Type B pancreatic cell (in vitro differentiated cells): ENCODE results near the gene SLC6A5. TPM values are rescaled to one million over a fixed set of nuclear protein-coding genes. Genes with fewer than 3 reads are reported as not detected.
"Not testable (repeated sequence)": the region's sequence is repeated elsewhere in the genome, so short reads cannot be mapped to it uniquely, and the experiment has no call there.

Source experiments
- DNase-seq: peaks from one replicate; pipeline ENCODE4 v3.0.0; 2021; ENCODE audit warnings: mixed read lengths; ENCODE audit not compliant: unreplicated experiment; ENCODE audit errors: extremely low spot score
- H3K27ac Mint-ChIP-seq: 2 replicates; pipeline ENCODE4 v1.8.0; 2021; ENCODE audit warnings: mild to moderate bottlenecking, mixed read lengths
- H3K27me3 Mint-ChIP-seq: 2 replicates; pipeline ENCODE4 v1.8.0; 2021; ENCODE audit warnings: mixed read lengths
- H3K36me3 Mint-ChIP-seq: 2 replicates; pipeline ENCODE4 v1.8.0; 2021; ENCODE audit warnings: mixed read lengths
- H3K4me1 Mint-ChIP-seq: one replicate; pipeline ENCODE4 v1.8.0; 2021; ENCODE audit warnings: mixed read lengths; ENCODE audit not compliant: unreplicated experiment
- H3K4me3 Mint-ChIP-seq: 2 replicates; pipeline ENCODE4 v1.8.0; 2021; ENCODE audit warnings: mild to moderate bottlenecking, mixed read lengths
- H3K9me3 Mint-ChIP-seq: 2 replicates; pipeline ENCODE4 v1.8.0; 2021; ENCODE audit warnings: mixed read lengths
- total RNA-seq: library from RNA; stranded (reverse); gene quantifications from 2 replicates; pipeline ENCODE4 v1.2.1, GENCODE V29; 2021; ENCODE audit warnings: low replicate concordance
- TF ChIP-seq, protein P1 (sequence below): fragments of 200-600 bp; sonication (generic); conservative IDR thresholded peaks from 2 replicates; pipeline ENCODE4 v1.5.0; 2021; ENCODE audit warnings: antibody characterized with exemption, mild to moderate bottlenecking

Gene SLC6A5
- total RNA-seq, 1 donor from 2014 or later = not detected

DNA sequence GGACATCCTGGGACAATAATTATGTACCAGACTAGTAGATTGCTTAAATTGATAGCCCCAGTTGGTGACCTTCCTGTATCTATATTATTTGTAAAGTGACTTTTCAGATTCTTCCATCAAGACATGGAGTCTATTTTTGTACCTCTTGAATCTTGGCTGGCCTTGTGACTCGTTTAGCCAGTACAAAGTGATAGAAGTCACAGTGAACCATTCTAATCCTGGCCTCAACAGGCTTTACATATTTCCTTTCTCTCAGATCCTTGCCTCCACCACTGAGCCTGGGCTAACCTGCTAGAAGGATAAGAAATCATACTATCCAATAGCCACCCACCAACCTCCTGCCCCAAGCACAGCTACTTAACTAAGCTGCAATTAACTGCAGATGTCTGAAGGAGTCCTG lies 37.5 kb upstream of the SLC6A5 start:
- TF ChIP-seq, protein P1, sequence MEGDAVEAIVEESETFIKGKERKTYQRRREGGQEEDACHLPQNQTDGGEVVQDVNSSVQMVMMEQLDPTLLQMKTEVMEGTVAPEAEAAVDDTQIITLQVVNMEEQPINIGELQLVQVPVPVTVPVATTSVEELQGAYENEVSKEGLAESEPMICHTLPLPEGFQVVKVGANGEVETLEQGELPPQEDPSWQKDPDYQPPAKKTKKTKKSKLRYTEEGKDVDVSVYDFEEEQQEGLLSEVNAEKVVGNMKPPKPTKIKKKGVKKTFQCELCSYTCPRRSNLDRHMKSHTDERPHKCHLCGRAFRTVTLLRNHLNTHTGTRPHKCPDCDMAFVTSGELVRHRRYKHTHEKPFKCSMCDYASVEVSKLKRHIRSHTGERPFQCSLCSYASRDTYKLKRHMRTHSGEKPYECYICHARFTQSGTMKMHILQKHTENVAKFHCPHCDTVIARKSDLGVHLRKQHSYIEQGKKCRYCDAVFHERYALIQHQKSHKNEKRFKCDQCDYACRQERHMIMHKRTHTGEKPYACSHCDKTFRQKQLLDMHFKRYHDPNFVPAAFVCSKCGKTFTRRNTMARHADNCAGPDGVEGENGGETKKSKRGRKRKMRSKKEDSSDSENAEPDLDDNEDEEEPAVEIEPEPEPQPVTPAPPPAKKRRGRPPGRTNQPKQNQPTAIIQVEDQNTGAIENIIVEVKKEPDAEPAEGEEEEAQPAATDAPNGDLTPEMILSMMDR = no peak
- Mint-ChIP-seq H3K4me3 (no peak overlapping the region), H3K27me3 (peaks cover 4% of the 10 kb centered on the region), H3K36me3 (no peaks in the 10 kb centered on the region), H3K4me1 (no peaks in the 10 kb centered on the region), H3K9me3 (no peaks in the 10 kb centered on the region), H3K27ac (no peak overlapping the region)
- no peak for DNase-seq

DNA sequence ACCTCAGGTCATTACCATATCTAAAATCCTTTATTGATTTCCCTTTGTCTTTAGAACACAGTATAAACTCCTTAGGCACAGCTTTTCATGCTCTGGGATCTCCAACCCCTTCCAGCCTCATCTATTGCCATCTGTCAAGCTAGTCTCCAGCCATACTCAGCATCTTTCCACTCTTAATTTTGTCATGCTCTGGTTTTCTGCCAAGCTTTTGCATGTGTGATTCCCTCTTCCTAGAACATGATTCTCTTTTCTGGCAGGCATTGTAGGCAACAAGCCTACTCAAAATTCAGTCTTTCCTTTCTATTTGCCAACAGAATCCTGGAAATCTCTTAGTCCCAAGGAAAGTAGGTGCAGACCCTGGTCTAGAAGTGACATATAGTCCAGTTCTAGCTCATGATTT lies 35.5 kb upstream of the SLC6A5 start:
- no peak overlapping the region for H3K4me3 Mint-ChIP-seq
- no peak for DNase-seq
- TF ChIP-seq, protein P1 = no peak
- H3K9me3 Mint-ChIP-seq = no peaks in the 10 kb centered on the region
- H3K27me3 Mint-ChIP-seq = peaks cover 4% of the 10 kb centered on the region
- H3K36me3 Mint-ChIP-seq = no peaks in the 10 kb centered on the region
- H3K4me1 Mint-ChIP-seq = no peaks in the 10 kb centered on the region
- no peak overlapping the region for H3K27ac Mint-ChIP-seq

DNA sequence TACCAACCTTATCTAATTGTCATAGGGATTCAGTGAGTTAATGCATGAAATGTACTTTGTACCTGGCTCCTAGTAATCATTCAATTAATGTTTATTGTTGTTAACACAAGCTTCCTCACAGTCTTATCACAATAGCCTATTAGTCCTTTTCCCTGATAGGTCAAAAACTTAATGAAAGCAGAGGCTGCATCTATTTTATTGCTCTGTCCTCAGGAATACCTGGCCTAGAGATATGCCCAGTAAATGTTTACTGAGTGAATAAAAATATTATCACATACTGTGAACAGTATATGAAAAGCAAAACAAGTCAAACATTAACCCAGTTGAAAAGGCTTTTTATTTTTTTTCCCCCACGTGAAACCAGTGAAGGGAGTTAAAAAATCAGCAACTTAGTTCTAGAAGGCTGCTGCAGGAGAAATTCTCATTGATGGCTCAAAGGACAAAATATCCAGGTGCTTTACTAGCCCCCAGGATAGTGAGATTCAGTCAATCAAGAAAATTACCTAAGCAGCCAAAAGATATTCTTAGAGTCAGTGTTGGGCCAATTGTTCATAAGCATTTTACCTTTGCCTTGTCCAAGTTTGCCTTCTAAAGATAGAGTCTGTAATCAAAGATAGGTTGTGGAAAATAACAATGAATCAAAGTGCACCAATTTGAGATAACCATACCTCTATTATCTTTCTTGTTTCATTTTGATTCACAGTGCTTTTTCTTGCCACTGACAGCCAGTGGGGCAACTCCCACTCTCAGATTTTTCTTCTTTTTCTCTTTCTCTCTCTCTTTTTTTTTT lies 34.4 kb upstream of the SLC6A5 start:
- no peak overlapping the region for H3K27ac Mint-ChIP-seq
- H3K4me3 Mint-ChIP-seq = no peak overlapping the region
- no peaks in the 10 kb centered on the region for H3K36me3 Mint-ChIP-seq
- H3K4me1 Mint-ChIP-seq = no peaks in the 10 kb centered on the region
- H3K9me3 Mint-ChIP-seq = no peaks in the 10 kb centered on the region
- TF ChIP-seq, protein P1 = no peak
- DNase-seq = no peak
- H3K27me3 Mint-ChIP-seq = peaks cover 7% of the 10 kb centered on the region

DNA sequence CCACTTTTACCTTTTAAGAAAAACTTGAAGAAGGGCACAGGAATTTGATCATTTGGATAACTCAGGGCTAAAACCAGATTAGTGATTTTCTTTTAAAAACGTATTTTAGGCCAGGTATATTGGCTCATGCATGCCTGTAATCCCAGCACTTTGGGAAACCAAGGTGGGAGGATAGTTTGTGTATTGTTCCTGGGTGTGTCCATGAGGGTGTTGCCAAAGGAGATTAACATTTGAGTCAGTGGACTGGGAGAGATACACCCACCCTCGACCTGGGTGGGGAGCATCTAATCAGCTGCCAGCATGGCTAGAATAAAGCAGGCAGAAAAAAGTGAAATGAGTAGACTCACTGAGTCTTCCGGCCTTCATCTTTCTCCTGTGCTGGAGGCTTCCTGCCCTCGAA lies 33.3 kb upstream of the SLC6A5 start:
- DNase-seq, H3K27ac Mint-ChIP-seq, H3K4me3 Mint-ChIP-seq, H3K36me3 Mint-ChIP-seq, H3K9me3 Mint-ChIP-seq, H3K27me3 Mint-ChIP-seq, H3K4me1 Mint-ChIP-seq: not testable (repeated sequence)

DNA sequence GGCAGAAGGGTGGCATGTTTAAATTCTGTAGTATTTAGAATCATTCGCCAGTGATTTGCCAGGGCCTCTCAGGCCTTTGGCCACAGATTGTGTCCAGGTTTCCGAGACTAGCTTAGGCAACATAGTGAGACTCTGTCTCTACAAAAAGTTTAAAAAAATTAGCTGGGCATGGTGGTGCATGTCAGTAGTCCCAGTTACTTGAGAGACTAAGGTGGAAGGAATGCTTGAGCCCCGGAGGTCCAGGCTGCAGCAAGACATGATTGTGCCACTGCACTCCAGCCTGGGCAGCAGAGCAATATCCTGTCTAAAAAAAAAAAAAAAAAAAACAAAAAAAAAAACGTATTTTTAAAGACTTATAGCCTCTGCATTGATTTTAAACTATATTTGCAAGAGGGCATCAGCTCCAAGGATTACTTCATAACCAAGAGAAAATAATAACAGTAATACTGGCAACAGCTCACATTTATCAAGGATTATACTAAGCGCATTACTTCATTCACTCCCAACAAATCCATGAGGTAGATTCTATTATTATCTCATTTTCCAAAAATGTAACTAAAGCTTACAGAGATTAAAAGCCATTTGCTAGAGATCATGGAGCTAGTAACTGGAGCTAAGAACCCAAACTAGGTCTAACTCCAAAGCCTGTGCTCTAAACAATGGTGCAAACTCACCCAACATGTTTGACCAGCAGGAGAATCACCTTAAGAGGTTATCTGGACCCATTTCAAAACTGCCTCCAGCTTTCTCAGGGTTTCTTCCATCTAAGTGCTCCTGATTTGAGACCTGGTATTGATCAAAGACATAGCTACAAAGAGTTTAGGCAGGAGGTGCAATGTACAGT lies 32.6 kb upstream of the SLC6A5 start:
- H3K36me3 Mint-ChIP-seq = no peaks in the 10 kb centered on the region
- DNase-seq = no peak
- H3K27ac Mint-ChIP-seq = no peak overlapping the region
- H3K4me3 Mint-ChIP-seq = no peak overlapping the region
- no peaks in the 10 kb centered on the region for H3K9me3 Mint-ChIP-seq
- peaks cover 9% of the 10 kb centered on the region for H3K27me3 Mint-ChIP-seq
- TF ChIP-seq, protein P1 = no peak
- no peaks in the 10 kb centered on the region for H3K4me1 Mint-ChIP-seq

DNA sequence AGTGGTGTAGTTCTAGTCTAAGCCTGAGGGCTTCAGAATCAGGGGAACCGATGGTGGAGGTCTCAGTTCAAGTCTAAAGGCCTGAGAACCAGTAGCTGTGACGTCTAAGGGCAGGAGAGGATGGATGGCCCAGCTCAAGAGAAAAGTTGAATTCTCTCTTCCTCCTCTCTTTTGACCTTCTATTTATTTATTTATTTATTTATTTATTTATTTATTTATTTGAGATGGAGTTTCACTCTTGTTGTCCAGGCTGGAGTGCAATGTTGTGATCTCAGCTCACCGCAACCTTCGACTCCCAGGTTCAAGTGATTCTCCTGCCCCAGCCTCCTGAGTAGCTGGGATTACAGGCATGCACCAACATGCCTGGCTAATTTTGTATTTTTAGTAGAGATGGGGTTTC lies 19.7 kb upstream of the SLC6A5 start:
- not testable (repeated sequence) for H3K27me3 Mint-ChIP-seq, DNase-seq, H3K4me1 Mint-ChIP-seq, H3K9me3 Mint-ChIP-seq, H3K27ac Mint-ChIP-seq, H3K36me3 Mint-ChIP-seq, H3K4me3 Mint-ChIP-seq
